PC-9 (cell line): ENCODE results near the gene HBZ. TPM values are rescaled to one million over a fixed set of nuclear protein-coding genes. Genes with fewer than 3 reads are reported as not detected.

ENCODE experiments used
- BruUV-seq: library from RNA; stranded (reverse); fragments of 400-500 nt; replicated peaks from 2 replicates; lab custom pipeline; 2021; lab: Mats Ljungman, UMichigan
- CTCF ChIA-PET: fragments of 300-600 bp; sonication (Branson Sonifier 250); formaldehyde crosslinking; loops from one replicate; lab custom pipeline; 2022; ENCODE audit warnings: antibody characterized with exemption; lab: Charles Lee
- POLR2A ChIA-PET: fragments of 300-600 bp; sonication (Branson Sonifier 250); formaldehyde crosslinking; loops from one replicate; lab custom pipeline; 2022; ENCODE audit warnings: antibody characterized with exemption; ENCODE audit not compliant: unreplicated experiment; lab: Charles Lee
- DNase-seq, 2 experiments: peaks; one replicate each; pipeline versions ENCODE4 v3.0.0 to v3.0.0-alpha.2; 2015 to 2022; ENCODE audit warnings: mixed read lengths in 1 of 2
- H2AFZ ChIP-seq: fragments of 200-600 bp; sonication (generic); 2 replicates; pipeline ENCODE4 v1.8.1; 2017; ENCODE audit warnings: antibody characterized with exemption
- H3F3A ChIP-seq: fragments of 200-600 bp; sonication (generic); 2 replicates; pipeline ENCODE4 v1.8.1; 2017; ENCODE audit warnings: antibody characterized with exemption, mild to moderate bottlenecking, low read depth; ENCODE audit not compliant: insufficient read depth
- H3K27ac ChIP-seq: fragments of 200-600 bp; sonication (generic); 2 replicates; pipeline ENCODE4 v1.6.1; 2016; ENCODE audit warnings: mixed run types
- H3K27me3 ChIP-seq: fragments of 200-600 bp; sonication (generic); 2 replicates; pipeline ENCODE4 v1.6.1; 2016; ENCODE audit warnings: low read depth, mixed run types; ENCODE audit not compliant: insufficient read depth
- H3K36me3 ChIP-seq: fragments of 200-600 bp; sonication (generic); 2 replicates; pipeline ENCODE4 v1.6.1; 2016; ENCODE audit warnings: low read depth, mixed run types
- H3K4me1 ChIP-seq: fragments of 200-600 bp; sonication (generic); replicated peaks from 2 replicates; pipeline ENCODE4 v1.6.1; 2016; ENCODE audit warnings: mixed run types; ENCODE audit not compliant: insufficient read depth
- H3K4me2 ChIP-seq: fragments of 200-600 bp; sonication (generic); 2 replicates; pipeline ENCODE4 v1.6.1; 2017; ENCODE audit warnings: mixed run types
- H3K4me3 ChIP-seq: fragments of 200-600 bp; sonication (generic); 2 replicates; pipeline ENCODE4 v1.6.1; 2016; ENCODE audit warnings: mixed run types
- H3K79me2 ChIP-seq: fragments of 200-600 bp; sonication (generic); 2 replicates; pipeline ENCODE4 v1.6.1; 2017; ENCODE audit warnings: low read depth, mixed run types
- H3K9me2 ChIP-seq: fragments of 200-600 bp; sonication (generic); 2 replicates; pipeline ENCODE4 v1.8.1; 2017; ENCODE audit warnings: mild to moderate bottlenecking; ENCODE audit not compliant: insufficient read depth
- H3K9me3 ChIP-seq: fragments of 200-600 bp; sonication (generic); 2 replicates; pipeline ENCODE4 v1.8.1; 2016; ENCODE audit warnings: low read depth; ENCODE audit not compliant: insufficient read depth
- H4K20me1 ChIP-seq: fragments of 200-600 bp; sonication (generic); 2 replicates; pipeline ENCODE4 v1.8.1; 2017; ENCODE audit not compliant: insufficient read depth
- EZH2 ChIP-seq: fragments of 200-600 bp; sonication (generic); IDR thresholded peaks from 2 replicates; pipeline ENCODE4 v1.8.0; 2017; ENCODE audit warnings: antibody characterized with exemption, low read depth
- intact Hi-C: fragments of 100-400 bp; cut with micrococcal nuclease; formaldehyde crosslinking; loops from one replicate; pipeline ENCODE4 v1.10.0; 2022; ENCODE audit not compliant: unreplicated experiment
- total RNA-seq: library from RNA; stranded (reverse); gene quantifications from 2 replicates; pipeline ENCODE4 v1.2.3, GENCODE V29; 2021
- TF ChIP-seq, protein P1 (sequence below): fragments of 200-600 bp; sonication (generic); conservative IDR thresholded peaks from 2 replicates; pipeline ENCODE4 v1.6.1; 2017; ENCODE audit warnings: mixed run types, antibody characterized with exemption, mild to moderate bottlenecking, moderate library complexity

The HBZ gene
- total RNA-seq, 1 experiment from 2014 or later = not detected

DNA sequence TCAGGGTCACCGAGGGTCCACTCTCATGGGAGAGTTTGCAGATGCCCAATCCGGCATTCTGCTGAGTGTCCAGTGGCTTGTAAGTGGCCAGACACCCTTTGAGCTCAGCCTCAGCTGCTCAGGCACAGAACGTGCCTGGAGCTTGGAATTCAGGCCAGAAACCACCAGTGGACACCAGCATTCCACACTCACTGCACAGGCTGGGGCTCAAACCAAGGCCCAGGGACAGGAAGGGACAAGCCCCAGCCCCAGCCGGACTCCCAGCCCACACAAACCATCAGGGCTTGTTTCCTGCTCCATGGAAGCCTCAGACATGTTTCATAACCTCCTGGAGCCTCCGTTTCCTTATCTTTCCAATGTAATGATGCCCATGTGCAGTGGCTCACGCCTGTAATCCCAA is 9.0 kb upstream of the HBZ start:
- no peaks in the 10 kb centered on the region for H4K20me1 ChIP-seq
- POLR2A ChIA-PET = interaction anchor here (0.7 kb wide), 1 partner anchor 23 kb away, joined by 5 read pairs; no protein-coding TSS in a partner anchor

DNA sequence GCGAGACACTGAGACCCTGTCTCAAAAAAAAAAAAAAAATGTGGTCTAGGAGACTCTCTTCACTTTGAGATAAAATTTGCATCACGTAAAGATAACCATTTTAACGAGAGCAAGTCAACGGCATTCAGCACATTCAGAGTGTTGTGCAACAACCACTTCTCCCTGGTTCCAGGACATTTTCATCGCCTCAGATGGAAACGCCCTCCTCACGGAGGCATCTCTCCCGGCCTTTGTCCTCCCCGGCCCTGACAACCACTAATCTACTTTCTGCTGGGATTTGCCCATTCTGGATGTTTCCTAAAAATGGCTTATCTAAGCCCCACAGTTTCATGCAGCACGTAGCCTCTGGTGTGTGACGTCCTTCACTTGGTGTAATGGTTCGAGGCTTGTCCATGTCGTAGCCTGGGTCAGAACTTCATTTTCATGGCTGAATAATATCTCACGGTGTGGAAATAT is 7.6 kb upstream of the HBZ start:
- TF ChIP-seq, protein P1, sequence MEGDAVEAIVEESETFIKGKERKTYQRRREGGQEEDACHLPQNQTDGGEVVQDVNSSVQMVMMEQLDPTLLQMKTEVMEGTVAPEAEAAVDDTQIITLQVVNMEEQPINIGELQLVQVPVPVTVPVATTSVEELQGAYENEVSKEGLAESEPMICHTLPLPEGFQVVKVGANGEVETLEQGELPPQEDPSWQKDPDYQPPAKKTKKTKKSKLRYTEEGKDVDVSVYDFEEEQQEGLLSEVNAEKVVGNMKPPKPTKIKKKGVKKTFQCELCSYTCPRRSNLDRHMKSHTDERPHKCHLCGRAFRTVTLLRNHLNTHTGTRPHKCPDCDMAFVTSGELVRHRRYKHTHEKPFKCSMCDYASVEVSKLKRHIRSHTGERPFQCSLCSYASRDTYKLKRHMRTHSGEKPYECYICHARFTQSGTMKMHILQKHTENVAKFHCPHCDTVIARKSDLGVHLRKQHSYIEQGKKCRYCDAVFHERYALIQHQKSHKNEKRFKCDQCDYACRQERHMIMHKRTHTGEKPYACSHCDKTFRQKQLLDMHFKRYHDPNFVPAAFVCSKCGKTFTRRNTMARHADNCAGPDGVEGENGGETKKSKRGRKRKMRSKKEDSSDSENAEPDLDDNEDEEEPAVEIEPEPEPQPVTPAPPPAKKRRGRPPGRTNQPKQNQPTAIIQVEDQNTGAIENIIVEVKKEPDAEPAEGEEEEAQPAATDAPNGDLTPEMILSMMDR = no peak
- TF ChIP-seq EZH2 = no peak
- H3K4me3 ChIP-seq = no peak overlapping the region
- H3K9me2 ChIP-seq = no peaks in the 10 kb centered on the region
- no peaks in the 10 kb centered on the region for H3K27me3 ChIP-seq
- H3F3A ChIP-seq = peaks cover 7% of the 10 kb centered on the region; the same call in 1 of the 2 replicates
- DNase-seq = no peak
- H3K9me3 ChIP-seq = no peaks in the 10 kb centered on the region
- no peak overlapping the region for H3K4me2 ChIP-seq
- CTCF ChIA-PET = no interaction called here
- H3K36me3 ChIP-seq = no peaks in the 10 kb centered on the region
- POLR2A ChIA-PET = no interaction called here
- no TSS peak for BruUV-seq
- no peak overlapping the region for H3K27ac ChIP-seq
- H4K20me1 ChIP-seq = no peaks in the 10 kb centered on the region
- intact Hi-C loops = no loop called here
- no peaks in the 10 kb centered on the region for H3K79me2 ChIP-seq
- no peak overlapping the region for H2AFZ ChIP-seq
- H3K4me1 ChIP-seq = no peaks in the 10 kb centered on the region

More for the DNA sequence above, 9.0 kb upstream of the HBZ start:
- intact Hi-C loops = no loop called here
- no peak for TF ChIP-seq EZH2
- TF ChIP-seq, protein P1 = no peak
- Histone ChIP-seq H3K27ac (no peak overlapping the region), H2AFZ (no peak overlapping the region), H3F3A (peaks cover 14% of the 10 kb centered on the region; the same call in 1 of the 2 replicates), H3K4me3 (no peak overlapping the region), H3K79me2 (no peaks in the 10 kb centered on the region), H3K9me2 (no peaks in the 10 kb centered on the region), H3K4me1 (no peaks in the 10 kb centered on the region), H3K27me3 (no peaks in the 10 kb centered on the region), H3K36me3 (no peaks in the 10 kb centered on the region), H3K9me3 (no peaks in the 10 kb centered on the region), H3K4me2 (no peak overlapping the region)
- CTCF ChIA-PET = no interaction called here
- no TSS peak for BruUV-seq
- DNase-seq = no peak

DNA sequence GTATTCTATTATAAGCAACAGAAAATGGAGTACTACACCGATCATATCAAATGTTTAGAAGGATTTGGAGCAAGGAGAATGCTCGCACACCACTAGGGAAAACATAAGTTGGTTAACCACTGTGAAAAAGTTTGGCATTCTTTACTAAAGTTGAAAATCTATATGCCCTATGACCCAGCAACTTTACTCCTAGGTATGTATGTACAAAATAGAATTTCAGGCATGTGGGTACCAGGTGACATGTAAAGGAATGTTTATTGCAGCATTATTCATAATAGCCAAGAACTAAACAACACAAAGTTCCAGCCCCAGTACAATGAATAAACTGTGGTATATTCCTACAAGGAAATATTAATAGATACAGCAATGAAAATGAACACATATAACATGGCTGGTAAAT is 5.8 kb upstream of the HBZ start:
- CTCF ChIA-PET = no interaction called here
- Histone ChIP-seq H3K9me3 (no peaks in the 10 kb centered on the region), H3K9me2 (no peaks in the 10 kb centered on the region), H3K4me1 (no peaks in the 10 kb centered on the region), H3K36me3 (no peaks in the 10 kb centered on the region), H3K27me3 (no peaks in the 10 kb centered on the region), H2AFZ (no peak overlapping the region), H4K20me1 (no peaks in the 10 kb centered on the region), H3K4me2 (no peak overlapping the region), H3K4me3 (no peak overlapping the region), H3K79me2 (no peaks in the 10 kb centered on the region), H3F3A (peaks cover 15% of the 10 kb centered on the region; the same call in 1 of the 2 replicates), H3K27ac (no peak overlapping the region)
- DNase-seq = no peak
- TF ChIP-seq, protein P1 = no peak
- TF ChIP-seq EZH2 = no peak
- POLR2A ChIA-PET = no interaction called here
- intact Hi-C loops = no loop called here
- no TSS peak for BruUV-seq
